Hair follicle dermal papilla cell (primary cell): Measurements from ENCODE around the gene SMC5. TPM values are rescaled to one million over a fixed set of nuclear protein-coding genes. Genes with fewer than 3 reads are reported as not detected.

Source experiments
- small RNA-seq: library from RNA; depleted of rRNA; stranded (forward); fragments of <200 nt; gene quantifications from one replicate; pipeline ENCODE3, GENCODE V24; 2012
- total RNA-seq: library from RNA; depleted of rRNA; stranded (reverse); fragments of >200 nt; gene quantifications from 2 replicates; pipeline ENCODE4 v1.2.3, GENCODE V29; 2012

The SMC5 gene
- 20.5 and 29.7 TPM in 2 replicates for total RNA-seq

DNA sequence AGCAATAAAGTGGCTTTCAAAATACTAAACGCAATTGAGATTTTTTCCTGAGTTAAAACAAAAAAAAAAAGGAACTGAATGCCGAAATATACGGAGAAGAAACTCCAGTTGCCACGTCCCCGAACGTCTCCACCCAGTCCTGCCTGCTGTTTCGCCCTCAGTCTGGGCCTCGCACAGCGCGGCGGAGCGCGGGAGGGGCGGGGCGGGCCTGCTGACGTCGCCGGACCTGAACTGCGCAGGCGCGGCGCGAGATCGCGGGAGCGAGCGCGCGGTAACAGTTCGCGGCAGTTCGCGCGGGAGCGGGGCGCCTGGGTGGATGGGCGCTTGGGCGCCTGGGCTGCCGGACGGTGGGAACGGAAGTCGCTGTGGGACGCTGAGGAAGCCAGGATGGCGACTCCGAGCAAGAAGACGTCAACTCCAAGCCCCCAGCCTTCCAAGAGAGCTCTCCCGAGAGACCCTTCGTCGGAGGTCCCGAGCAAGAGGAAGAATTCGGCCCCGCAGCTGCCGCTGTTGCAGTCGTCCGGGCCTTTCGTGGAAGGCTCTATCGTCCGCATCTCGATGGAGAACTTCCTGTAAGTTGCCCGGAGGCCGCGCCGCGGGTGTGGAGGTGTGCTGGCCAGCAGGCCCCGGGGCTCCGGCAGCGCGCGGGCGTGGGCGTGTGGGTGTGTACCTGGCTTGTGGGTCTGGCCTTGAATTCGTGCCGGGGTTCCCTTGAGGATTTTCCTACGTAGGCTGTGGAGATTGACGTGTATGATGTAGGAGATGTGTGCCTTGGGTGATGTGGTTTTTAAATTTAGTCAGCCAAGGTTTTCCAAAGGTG lies at the start of gene SMC5:
Gene SMC5, plus strand, starts transcription at position 287 of the 820 bp plus-strand sequence. Its CDS starts 101 bp downstream, at position 388.

Small RNA genes within 50 kb of the gene (small RNA-seq; reads per million reads assigned to genes)
- gene RF00019: not detected

Other genes with a start within 250 kb of the SMC5 start
- gene MAMDC2, start 215.1 kb upstream of the SMC5 start, total RNA-seq: 9.9 and 27.4 TPM in 2 replicates
- gene KLF9, start 155.7 kb downstream of the SMC5 start, total RNA-seq: 28.7 and 38.8 TPM in 2 replicates